HFFc6 (cell line): ENCODE results near the gene ZDHHC15. TPM values are rescaled to one million over a fixed set of nuclear protein-coding genes. Genes with fewer than 3 reads are reported as not detected.
"Not testable (repeated sequence)": the region's sequence is repeated elsewhere in the genome, so short reads cannot be mapped to it uniquely, and the experiment has no call there.

ENCODE experiments used
- DNase-seq: peaks from one replicate; pipeline ENCODE4 v3.0.0-alpha.2; 2018
- H3K27ac Mint-ChIP-seq: 2 replicates; pipeline ENCODE4 v1.8.0; 2020; ENCODE audit warnings: mild to moderate bottlenecking, mixed read lengths
- H3K27me3 Mint-ChIP-seq: 2 replicates; pipeline ENCODE4 v1.8.0; 2021; ENCODE audit warnings: mild to moderate bottlenecking, moderate library complexity, mixed read lengths; ENCODE audit not compliant: insufficient read depth
- H3K36me3 Mint-ChIP-seq: 2 replicates; pipeline ENCODE4 v1.8.0; 2021; ENCODE audit warnings: low read depth, mixed read lengths
- H3K4me1 Mint-ChIP-seq: 2 replicates; pipeline ENCODE4 v1.8.0; 2020; ENCODE audit warnings: low read depth, mixed read lengths
- H3K4me3 Mint-ChIP-seq: 2 replicates; pipeline ENCODE4 v1.8.0; 2020; ENCODE audit warnings: mild to moderate bottlenecking, moderate library complexity, mixed read lengths
- H3K9me3 Mint-ChIP-seq: 2 replicates; pipeline ENCODE4 v1.8.0; 2020; ENCODE audit warnings: mild to moderate bottlenecking, mixed read lengths
- CTCF ChIP-seq: fragments of 200-600 bp; sonication (generic); IDR thresholded peaks from 2 replicates; pipeline ENCODE4 v1.5.0; 2021; ENCODE audit warnings: antibody characterized with exemption, mild to moderate bottlenecking
- total RNA-seq, 6 experiments: library from RNA; stranded (reverse); fragmentation: NEBNext Ultra II Directional; extraction: Animal tissue kit (Norgen Biotek cat#: 25700); gene quantifications; 2 replicates in 1 of 6; 3 replicates in 5 of 6; pipeline ENCODE4 v1.2.3, GENCODE V29; 2021

Gene ZDHHC15
- total RNA-seq, 6 experiments from 2014 or later = not detected

- no peak for TF ChIP-seq CTCF
- H3K4me3 Mint-ChIP-seq = no peak overlapping the region
- H3K27ac Mint-ChIP-seq = no peak overlapping the region
- no peaks in the 10 kb centered on the region; the same call in 1 of the 2 replicates for H3K27me3 Mint-ChIP-seq
- no peaks in the 10 kb centered on the region for H3K4me1 Mint-ChIP-seq
- H3K9me3 Mint-ChIP-seq = no peaks in the 10 kb centered on the region; the same call in 1 of the 2 replicates
- no peaks in the 10 kb centered on the region for H3K36me3 Mint-ChIP-seq
- no peak for DNase-seq
Measured at GRCh38 chrX:75483933-75484332, 38.9 kb downstream of the ZDHHC15 start.

- H3K27me3 Mint-ChIP-seq, H3K4me3 Mint-ChIP-seq, H3K4me1 Mint-ChIP-seq, H3K27ac Mint-ChIP-seq, DNase-seq, H3K36me3 Mint-ChIP-seq: not testable (repeated sequence)
- peaks cover 22% of the 10 kb centered on the region for H3K9me3 Mint-ChIP-seq
Measured at GRCh38 chrX:75461780-75462179, 61.1 kb downstream of the ZDHHC15 start.

- no peaks in the 10 kb centered on the region for H3K27me3 Mint-ChIP-seq
- H3K4me1 Mint-ChIP-seq = no peaks in the 10 kb centered on the region
Measured at GRCh38 chrX:75421688-75422230, 101.1 kb downstream of the ZDHHC15 start.

GRCh38 chrX:75407153-75407552, 115.7 kb downstream of the ZDHHC15 start:
- not testable (repeated sequence) for DNase-seq, H3K4me3 Mint-ChIP-seq, H3K27ac Mint-ChIP-seq, H3K36me3 Mint-ChIP-seq, H3K27me3 Mint-ChIP-seq, H3K4me1 Mint-ChIP-seq
- H3K9me3 Mint-ChIP-seq = peaks cover 15% of the 10 kb centered on the region; the same call in 1 of the 2 replicates

More at GRCh38 chrX:75421688-75422230, 101.1 kb downstream of the ZDHHC15 start:
- Mint-ChIP-seq H3K27ac (no peak overlapping the region), H3K4me3 (no peak overlapping the region), H3K9me3 (no peaks in the 10 kb centered on the region), H3K36me3 (no peaks in the 10 kb centered on the region)
- DNase-seq = no peak
- no peak for TF ChIP-seq CTCF

- no peak for TF ChIP-seq CTCF
- Mint-ChIP-seq H3K36me3 (no peaks in the 10 kb centered on the region), H3K9me3 (no peaks in the 10 kb centered on the region; the same call in 1 of the 2 replicates), H3K4me1 (no peaks in the 10 kb centered on the region), H3K4me3 (no peak overlapping the region), H3K27me3 (no peaks in the 10 kb centered on the region; the same call in 1 of the 2 replicates), H3K27ac (no peak overlapping the region)
- no peak for DNase-seq
Measured at GRCh38 chrX:75390470-75390869, 132.4 kb downstream of the ZDHHC15 start.

- no peaks in the 10 kb centered on the region for H3K9me3 Mint-ChIP-seq
- H3K27me3 Mint-ChIP-seq = no peaks in the 10 kb centered on the region
- H3K36me3 Mint-ChIP-seq = no peaks in the 10 kb centered on the region
- no peak overlapping the region for H3K4me3 Mint-ChIP-seq
- no peak overlapping the region for H3K27ac Mint-ChIP-seq
- no peak for DNase-seq
- H3K4me1 Mint-ChIP-seq = no peaks in the 10 kb centered on the region
- no peak for TF ChIP-seq CTCF
Measured at GRCh38 chrX:75369721-75370120, 153.1 kb downstream of the ZDHHC15 start.

GRCh38 chrX:75366861-75367260, 156.0 kb downstream of the ZDHHC15 start:
- Mint-ChIP-seq H3K27me3 (no peaks in the 10 kb centered on the region), H3K9me3 (no peaks in the 10 kb centered on the region), H3K4me1 (no peaks in the 10 kb centered on the region), H3K27ac (no peak overlapping the region), H3K36me3 (no peaks in the 10 kb centered on the region), H3K4me3 (no peak overlapping the region)
- DNase-seq = no peak
- TF ChIP-seq CTCF = no peak
